SK-N-SH (cell line): ENCODE measurements around the gene SFMBT2. TPM values are rescaled to one million over a fixed set of nuclear protein-coding genes. Genes with fewer than 3 reads are reported as not detected.

Source experiments
- CTCF ChIA-PET: fragments of 300-600, 350-600 bp; formaldehyde crosslinking; extraction: SDS; loops from one replicate; lab custom pipeline; 2021; lab: Yijun Ruan, JAX
- POLR2A ChIA-PET: fragments of 350-600 bp; sonication (Branson Sonifier 250); formaldehyde crosslinking; extraction: SDS; loops from one replicate; lab custom pipeline; 2020; ENCODE audit warnings: antibody characterized with exemption, inconsistent platforms; lab: Yijun Ruan, JAX
- DNase-seq: peaks from one replicate; pipeline ENCODE4 v3.0.0; 2012
- H2AFZ ChIP-seq: fragments of 200-600 bp; sonication (generic); 2 replicates; pipeline ENCODE4 v1.8.1; 2016; ENCODE audit warnings: antibody characterized with exemption, mild to moderate bottlenecking, low read depth
- H3F3A ChIP-seq: fragments of 200-600 bp; sonication (generic); replicated peaks from 2 replicates; pipeline ENCODE3; 2016; ENCODE audit warnings: antibody characterized with exemption, mild to moderate bottlenecking; ENCODE audit not compliant: insufficient read depth
- H3K27ac ChIP-seq, 2 experiments: fragments of 200-500 bp in 1 of 2; fragments of 200-600 bp in 1 of 2; sonication (Bioruptor generic) in 1 of 2; sonication (generic), shearing (Covaris generic) in 1 of 2; 2 replicates each; pipeline versions ENCODE4 v1.5.1 to v1.6.1; 2014 to 2016; ENCODE audit warnings: low read depth in 2 of 2, inconsistent platforms in 1 of 2, low read length in 1 of 2, mild to moderate bottlenecking in 1 of 2, mixed read lengths in 1 of 2
- H3K27me3 ChIP-seq: fragments of 200-600 bp; sonication (generic), shearing (Covaris generic); 2 replicates; pipeline ENCODE4 v1.6.1; 2016; ENCODE audit warnings: mixed run types; ENCODE audit not compliant: insufficient read depth
- H3K36me3 ChIP-seq, 2 experiments: fragments of 200-500 bp in 1 of 2; fragments of 200-600 bp in 1 of 2; sonication (Bioruptor generic) in 1 of 2; sonication (generic) in 1 of 2; replicated peaks in 1 of 2; 2 replicates each; pipeline versions ENCODE3 to v1.5.1; 2014 to 2016; ENCODE audit warnings: low read length in 1 of 2, mild to moderate bottlenecking in 1 of 2; ENCODE audit not compliant: insufficient read depth in 2 of 2, control insufficient read depth in 1 of 2
- H3K4me1 ChIP-seq, 2 experiments: fragments of 200-500 bp in 1 of 2; fragments of 200-600 bp in 1 of 2; sonication (Bioruptor generic) in 1 of 2; sonication (generic), shearing (Covaris generic) in 1 of 2; 2 replicates each; pipeline versions ENCODE4 v1.5.1 to v1.6.1; 2014 to 2016; ENCODE audit warnings: low read depth in 1 of 2, low read length in 1 of 2, mixed run types in 1 of 2; ENCODE audit not compliant: insufficient read depth in 2 of 2, control insufficient read depth in 1 of 2
- H3K4me2 ChIP-seq: fragments of 200-600 bp; sonication (generic), shearing (Covaris generic); 2 replicates; pipeline ENCODE4 v1.6.1; 2017; ENCODE audit warnings: mixed run types
- H3K4me3 ChIP-seq, 2 experiments: fragments of 200-500 bp in 1 of 2; fragments of 200-600 bp in 1 of 2; sonication (Bioruptor generic) in 1 of 2; sonication (generic), shearing (Covaris generic) in 1 of 2; 2 replicates each; pipeline versions ENCODE4 v1.5.1 to v1.8.1; 2014 to 2016; ENCODE audit warnings: low read depth in 2 of 2, inconsistent platforms in 1 of 2, low read length in 1 of 2, mild to moderate bottlenecking in 1 of 2, mixed read lengths in 1 of 2, moderate library complexity in 1 of 2
- H3K79me2 ChIP-seq: fragments of 200-600 bp; sonication (generic); 2 replicates; pipeline ENCODE4 v1.8.1; 2017; ENCODE audit warnings: mild to moderate bottlenecking; ENCODE audit not compliant: insufficient read depth
- H3K9ac ChIP-seq: fragments of 200-600 bp; sonication (generic); 2 replicates; pipeline ENCODE4 v1.6.1; 2017; ENCODE audit warnings: mixed run types
- H3K9me2 ChIP-seq: fragments of 200-600 bp; sonication (generic); 2 replicates; pipeline ENCODE4 v1.6.1; 2017; ENCODE audit warnings: mixed run types
- H3K9me3 ChIP-seq: fragments of 200-600 bp; sonication (generic); 2 replicates; pipeline ENCODE4 v1.6.1; 2017; ENCODE audit warnings: mixed run types, mild to moderate bottlenecking, moderate library complexity
- H4K20me1 ChIP-seq: fragments of 200-600 bp; sonication (generic); 2 replicates; pipeline ENCODE4 v1.6.1; 2017; ENCODE audit warnings: mild to moderate bottlenecking, mixed run types; ENCODE audit not compliant: insufficient read depth
- CHD2 ChIP-seq: fragments of 150-350 bp; IDR thresholded peaks from 2 replicates; pipeline ENCODE4 v1.6.1; 2018; ENCODE audit warnings: low read length; ENCODE audit not compliant: partially characterized antibody
- EP300 ChIP-seq, 2 experiments: IDR thresholded peaks; 2 replicates each; pipeline versions ENCODE4 v1.4.0 to v1.6.1; 2012; ENCODE audit warnings: borderline replicate concordance in 1 of 2, low read depth in 1 of 2, low read length in 1 of 2
- FOSL2 ChIP-seq: IDR thresholded peaks from 2 replicates; pipeline ENCODE4 v1.4.0; 2012; ENCODE audit warnings: low read depth, mild to moderate bottlenecking, moderate library complexity, borderline replicate concordance
- FOXJ3 ChIP-seq: sonication (generic); formaldehyde crosslinking; IDR thresholded peaks from 2 replicates; pipeline ENCODE4 v1.5.1; 2020; ENCODE audit warnings: mild to moderate bottlenecking, missing genetic modification reagents
- GABPA ChIP-seq: IDR thresholded peaks from 2 replicates; pipeline ENCODE4 v1.4.0; 2012; ENCODE audit warnings: low read depth, mild to moderate bottlenecking
- MEF2A ChIP-seq: IDR thresholded peaks from 2 replicates; pipeline ENCODE4 v1.4.0; 2012; ENCODE audit warnings: low read depth, borderline replicate concordance
- NRF1 ChIP-seq: IDR thresholded peaks from 2 replicates; pipeline ENCODE4 v1.6.1; 2012; ENCODE audit warnings: low read depth, mild to moderate bottlenecking, low read length
- POLR2AphosphoS5 ChIP-seq: IDR thresholded peaks from 2 replicates; pipeline ENCODE4 v1.6.1; 2012; ENCODE audit warnings: low read depth, low read length
- RAD21 ChIP-seq: IDR thresholded peaks from 2 replicates; pipeline ENCODE4 v1.6.1; 2012; ENCODE audit warnings: mild to moderate bottlenecking, low read length
- RFX5 ChIP-seq: IDR thresholded peaks from 2 replicates; pipeline ENCODE4 v1.6.1; 2012; ENCODE audit warnings: mild to moderate bottlenecking, improper control_type of control experiment, low read length
- SIN3A ChIP-seq: IDR thresholded peaks from 2 replicates; pipeline ENCODE4 v1.6.1; 2012; ENCODE audit warnings: low read depth, mild to moderate bottlenecking, low read length, moderate library complexity, borderline replicate concordance
- SMC3 ChIP-seq: IDR thresholded peaks from 2 replicates; pipeline ENCODE4 v1.6.1; 2012; ENCODE audit warnings: low read depth, low read length, improper control_type of control experiment
- TCF12 ChIP-seq: IDR thresholded peaks from 2 replicates; pipeline ENCODE4 v1.4.0; 2012
- TEAD4 ChIP-seq: IDR thresholded peaks from 2 replicates; pipeline ENCODE4 v1.4.0; 2012; ENCODE audit warnings: mild to moderate bottlenecking, borderline replicate concordance; ENCODE audit not compliant: insufficient read depth
- YY1 ChIP-seq: IDR thresholded peaks from 2 replicates; pipeline ENCODE4 v1.4.0; 2012; ENCODE audit warnings: low read depth, mild to moderate bottlenecking
- WGBS: methylation state at CpG from one replicate; pipeline ENCODE4 v1.1.6; 2017; ENCODE audit warnings: low lambda C conversion rate; 5-methylcytosine and 5-hydroxymethylcytosine counted together
- polyA plus RNA-seq, 3 experiments: library from polyadenylated mRNA; depleted of rRNA; stranded (reverse); fragments of >200 nt; gene quantifications; 2 replicates each; pipeline ENCODE4 v1.2.3, GENCODE V29; 2012
- TF ChIP-seq, protein P1 (sequence below): IDR thresholded peaks from 2 replicates; pipeline ENCODE4 v1.4.0; 2012; ENCODE audit warnings: low read depth, borderline replicate concordance
- TF ChIP-seq, protein P2 (sequence below): IDR thresholded peaks from 2 replicates; pipeline ENCODE4 v1.4.0; 2012; ENCODE audit warnings: low read depth
- TF ChIP-seq, protein P3 (sequence below): IDR thresholded peaks from 2 replicates; pipeline ENCODE4 v1.6.1; 2012; ENCODE audit warnings: mild to moderate bottlenecking, low read depth, low read length, moderate library complexity

The SFMBT2 gene
- polyA plus RNA-seq, 1 of the 3 experiments (the other 2 are of a cell fraction): 0.20 TPM

DNA sequence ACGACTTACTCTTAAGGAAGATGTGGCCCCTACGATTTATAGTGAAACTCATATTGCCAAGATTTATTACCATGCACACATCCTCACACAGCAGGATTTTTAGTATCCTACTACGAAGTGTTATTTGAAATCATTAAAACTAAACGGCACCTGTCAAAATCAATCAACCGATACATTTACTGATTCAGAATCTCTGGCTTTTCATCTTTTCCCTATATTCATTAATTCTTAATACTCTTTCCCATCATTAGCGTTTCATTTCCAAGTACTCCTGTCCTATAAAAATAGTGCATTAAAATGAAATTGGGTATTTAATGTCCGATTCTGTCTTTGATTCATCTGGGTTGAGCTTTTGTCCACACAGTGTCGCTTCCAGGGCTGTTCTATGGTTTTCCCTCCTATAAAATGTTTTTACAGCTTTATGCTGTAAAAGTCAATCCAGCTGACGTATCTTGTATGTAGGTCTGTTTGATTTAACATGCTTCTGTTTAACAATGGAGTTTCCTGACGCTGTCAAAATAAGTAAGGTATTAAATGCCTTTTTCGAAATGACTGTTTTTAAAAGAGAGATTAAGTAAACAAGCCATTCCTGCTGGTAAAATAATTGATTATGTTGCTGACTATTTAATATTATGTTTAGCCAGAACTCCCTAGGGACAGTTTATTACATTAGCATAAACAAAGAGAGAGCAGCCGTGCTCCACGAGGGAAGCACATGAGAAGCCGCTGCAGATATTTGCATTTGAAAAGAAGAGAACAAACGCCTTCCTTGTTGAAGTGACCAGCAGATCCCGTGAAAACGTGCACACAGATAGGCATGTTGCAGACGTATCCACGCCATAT lies 22.3 kb upstream of the SFMBT2 start:
- no peak overlapping the region for H3K9ac ChIP-seq
- no peak overlapping the region for H3K27ac ChIP-seq
- no peaks in the 10 kb centered on the region for H4K20me1 ChIP-seq
- H3K9me2 ChIP-seq: no peaks in the 10 kb centered on the region
- POLR2A ChIA-PET: no interaction called here
- H3K36me3 ChIP-seq: no peaks in the 10 kb centered on the region
- no peaks in the 10 kb centered on the region for H3K27me3 ChIP-seq
- TF ChIP-seq FOXJ3: no peak
- TF ChIP-seq, protein P1, sequence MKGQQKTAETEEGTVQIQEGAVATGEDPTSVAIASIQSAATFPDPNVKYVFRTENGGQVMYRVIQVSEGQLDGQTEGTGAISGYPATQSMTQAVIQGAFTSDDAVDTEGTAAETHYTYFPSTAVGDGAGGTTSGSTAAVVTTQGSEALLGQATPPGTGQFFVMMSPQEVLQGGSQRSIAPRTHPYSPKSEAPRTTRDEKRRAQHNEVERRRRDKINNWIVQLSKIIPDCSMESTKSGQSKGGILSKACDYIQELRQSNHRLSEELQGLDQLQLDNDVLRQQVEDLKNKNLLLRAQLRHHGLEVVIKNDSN: no peak
- TF ChIP-seq FOSL2: no peak
- no peak for TF ChIP-seq POLR2AphosphoS5
- no peak for TF ChIP-seq NRF1
- no peak for TF ChIP-seq RFX5
- TF ChIP-seq, protein P2, sequence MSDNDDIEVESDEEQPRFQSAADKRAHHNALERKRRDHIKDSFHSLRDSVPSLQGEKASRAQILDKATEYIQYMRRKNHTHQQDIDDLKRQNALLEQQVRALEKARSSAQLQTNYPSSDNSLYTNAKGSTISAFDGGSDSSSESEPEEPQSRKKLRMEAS: no peak
- no peak for TF ChIP-seq SMC3
- TF ChIP-seq RAD21: no peak
- no peak for TF ChIP-seq SIN3A
- TF ChIP-seq EP300 (IDR thresholded peaks at IDR 0.05; ENCODE audit: borderline replicate concordance in 1 of 2, low read depth in 1 of 2, low read length in 1 of 2): no peak
- no peak for TF ChIP-seq CHD2
- no peak for TF ChIP-seq MEF2A
- TF ChIP-seq TCF12: no peak
- TF ChIP-seq YY1: no peak
- TF ChIP-seq TEAD4: no peak
- TF ChIP-seq GABPA: no peak
- TF ChIP-seq, protein P3, sequence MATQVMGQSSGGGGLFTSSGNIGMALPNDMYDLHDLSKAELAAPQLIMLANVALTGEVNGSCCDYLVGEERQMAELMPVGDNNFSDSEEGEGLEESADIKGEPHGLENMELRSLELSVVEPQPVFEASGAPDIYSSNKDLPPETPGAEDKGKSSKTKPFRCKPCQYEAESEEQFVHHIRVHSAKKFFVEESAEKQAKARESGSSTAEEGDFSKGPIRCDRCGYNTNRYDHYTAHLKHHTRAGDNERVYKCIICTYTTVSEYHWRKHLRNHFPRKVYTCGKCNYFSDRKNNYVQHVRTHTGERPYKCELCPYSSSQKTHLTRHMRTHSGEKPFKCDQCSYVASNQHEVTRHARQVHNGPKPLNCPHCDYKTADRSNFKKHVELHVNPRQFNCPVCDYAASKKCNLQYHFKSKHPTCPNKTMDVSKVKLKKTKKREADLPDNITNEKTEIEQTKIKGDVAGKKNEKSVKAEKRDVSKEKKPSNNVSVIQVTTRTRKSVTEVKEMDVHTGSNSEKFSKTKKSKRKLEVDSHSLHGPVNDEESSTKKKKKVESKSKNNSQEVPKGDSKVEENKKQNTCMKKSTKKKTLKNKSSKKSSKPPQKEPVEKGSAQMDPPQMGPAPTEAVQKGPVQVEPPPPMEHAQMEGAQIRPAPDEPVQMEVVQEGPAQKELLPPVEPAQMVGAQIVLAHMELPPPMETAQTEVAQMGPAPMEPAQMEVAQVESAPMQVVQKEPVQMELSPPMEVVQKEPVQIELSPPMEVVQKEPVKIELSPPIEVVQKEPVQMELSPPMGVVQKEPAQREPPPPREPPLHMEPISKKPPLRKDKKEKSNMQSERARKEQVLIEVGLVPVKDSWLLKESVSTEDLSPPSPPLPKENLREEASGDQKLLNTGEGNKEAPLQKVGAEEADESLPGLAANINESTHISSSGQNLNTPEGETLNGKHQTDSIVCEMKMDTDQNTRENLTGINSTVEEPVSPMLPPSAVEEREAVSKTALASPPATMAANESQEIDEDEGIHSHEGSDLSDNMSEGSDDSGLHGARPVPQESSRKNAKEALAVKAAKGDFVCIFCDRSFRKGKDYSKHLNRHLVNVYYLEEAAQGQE: no peak
- TF ChIP-seq, all 33 proteins: peak for 0
- no peak overlapping the region for H3K4me2 ChIP-seq
- H3K4me3 ChIP-seq: no peak overlapping the region
- H2AFZ ChIP-seq: no peak overlapping the region
- peaks cover 0 to 2% of the 10 kb centered on the region in 2 experiments; a peak in 1 of 4 replicates for H3K4me1 ChIP-seq
- CTCF ChIA-PET: no interaction called here
- H3K9me3 ChIP-seq: no peaks in the 10 kb centered on the region
- H3F3A ChIP-seq: no peaks in the 10 kb centered on the region
- 37% methylated on average over 19 of the region's 19 CpGs for WGBS
- DNase-seq: no peak
- H3K79me2 ChIP-seq: no peaks in the 10 kb centered on the region
